ENCODE measurements around the gene ZCCHC4.

Gene ZCCHC4

DNA sequence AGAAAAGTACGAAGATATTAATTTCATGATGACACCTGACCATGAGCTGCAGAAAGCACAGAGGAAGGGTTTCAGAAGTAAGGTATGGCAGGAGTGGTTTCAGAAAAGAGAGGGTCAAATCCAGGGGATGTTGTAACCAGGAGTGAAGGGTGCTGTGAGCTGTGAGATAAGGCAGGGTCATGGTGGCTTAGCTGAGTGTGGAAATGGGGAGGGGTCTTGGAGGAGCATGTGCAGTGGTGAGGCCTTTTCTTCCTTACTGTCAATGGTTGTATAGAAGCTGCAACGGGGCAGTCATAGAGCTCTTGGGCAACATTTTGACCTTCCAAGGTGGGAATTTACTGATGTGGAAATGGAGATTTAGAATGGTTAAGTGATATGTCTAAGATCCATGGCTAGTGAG is 67.0 kb downstream of the ZCCHC4 start:
- no peak for DNase-seq

DNA sequence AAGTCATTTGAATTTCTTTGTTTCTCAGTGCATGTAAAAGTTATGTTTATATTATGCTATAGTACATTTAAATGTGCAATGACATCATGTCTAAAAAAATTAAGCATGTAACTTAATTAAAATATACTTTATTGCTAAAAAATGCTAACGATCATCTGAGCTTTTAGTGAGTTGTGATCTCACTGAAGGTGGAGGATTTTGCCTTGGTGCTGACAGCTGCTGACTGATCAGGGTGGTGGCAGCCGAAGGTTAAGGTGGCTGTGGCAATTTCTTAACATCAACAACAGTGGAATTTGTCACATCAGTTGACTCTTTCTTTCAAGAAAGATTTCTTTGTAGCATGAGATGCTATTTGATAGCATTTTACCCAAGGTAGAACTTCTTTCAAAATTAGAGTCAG is 71.1 kb downstream of the ZCCHC4 start:
- DNase-seq, result no peak

- DNase-seq, result no peak
Measured at GRCh38 chr4:25386926-25387325, 74.4 kb downstream of the ZCCHC4 start.

- no peak for DNase-seq
Measured at GRCh38 chr4:25397305-25397704, 84.7 kb downstream of the ZCCHC4 start.

DNA sequence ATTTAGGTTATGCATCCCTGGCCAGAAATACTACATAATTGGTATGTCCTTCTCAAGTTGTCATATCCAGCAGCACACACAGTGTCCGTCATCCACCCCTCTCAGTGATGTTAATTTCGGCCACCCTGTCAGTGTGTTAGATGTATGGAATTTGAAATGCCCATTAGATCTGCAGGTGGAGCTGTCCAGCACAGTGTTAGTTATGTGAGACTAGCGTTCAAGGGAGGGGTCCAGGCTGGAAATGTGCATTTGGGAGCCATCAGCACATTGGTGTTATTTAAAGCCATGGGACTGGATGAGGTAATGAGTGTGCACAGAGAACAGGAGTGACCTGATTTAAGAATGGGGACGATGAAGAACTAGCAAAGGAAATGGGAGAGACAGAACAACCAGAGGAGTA is 86.9 kb downstream of the ZCCHC4 start:
- no peak for DNase-seq

- DNase-seq, result no peak
Measured at GRCh38 chr4:25401066-25401465, 88.5 kb downstream of the ZCCHC4 start.

DNA sequence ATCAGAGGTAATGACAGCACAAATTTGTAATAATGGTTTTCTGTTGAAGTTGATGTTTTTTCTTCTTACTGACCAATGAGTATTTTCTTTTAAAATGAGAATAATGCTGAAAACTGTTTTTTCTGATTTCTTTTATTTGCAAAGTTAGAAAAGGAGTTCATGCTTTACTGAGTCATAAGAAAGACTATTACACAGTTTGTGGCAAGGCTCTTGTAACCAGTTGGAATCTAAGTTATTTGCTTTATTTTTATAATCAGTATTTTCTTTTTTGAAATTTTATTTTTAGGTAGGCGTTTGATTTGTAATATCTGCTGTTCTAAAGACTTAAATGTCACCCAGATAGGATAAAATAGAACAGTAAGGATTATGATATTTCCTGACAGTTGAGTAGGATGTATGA is 89.9 kb downstream of the ZCCHC4 start:
- DNase-seq, result no peak

GRCh38 chr4:25403699-25404098 is 91.1 kb downstream of the ZCCHC4 start:
- DNase-seq, result no peak

- DNase-seq, result no peak
Measured at GRCh38 chr4:25405453-25405852, 92.9 kb downstream of the ZCCHC4 start.

- DNase-seq, result no peak
Measured at GRCh38 chr4:25406081-25406692, 93.6 kb downstream of the ZCCHC4 start.

DNA sequence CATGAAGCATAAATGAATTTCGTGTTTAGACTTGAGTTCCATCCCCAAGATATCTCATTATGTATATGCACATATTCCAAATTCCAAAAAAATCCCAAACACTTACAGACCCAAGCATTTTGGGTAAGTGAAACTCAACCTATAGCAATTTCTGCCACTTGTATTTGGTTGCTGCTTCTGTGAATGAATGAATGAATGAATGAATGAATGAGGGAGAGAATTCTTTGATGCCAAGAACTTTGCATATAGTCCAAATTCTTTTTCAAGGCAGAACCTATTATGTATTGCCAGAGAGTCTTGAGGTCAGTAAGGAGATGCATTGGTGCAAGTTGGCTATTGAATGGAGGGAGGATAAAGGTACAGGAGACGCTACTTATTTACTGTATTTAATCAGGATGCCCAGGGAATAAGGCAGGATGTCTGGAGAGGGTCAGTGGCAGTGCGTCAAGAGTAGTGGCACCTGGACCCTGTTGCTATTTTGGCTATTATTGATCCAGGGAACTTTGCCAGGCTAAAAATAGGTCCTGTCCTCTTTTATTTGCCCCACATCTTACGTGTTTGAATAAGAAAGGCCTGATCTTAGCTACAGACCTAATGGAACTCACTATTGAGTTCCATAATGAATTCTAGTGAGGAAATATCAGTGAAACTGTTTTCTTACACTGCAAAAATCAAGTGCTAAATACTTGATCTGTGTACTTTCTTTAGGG is 98.4 kb downstream of the ZCCHC4 start:
- DNase-seq, result no peak

- DNase-seq, result no peak
Measured at GRCh38 chr4:25413261-25413660, 100.7 kb downstream of the ZCCHC4 start.

DNA sequence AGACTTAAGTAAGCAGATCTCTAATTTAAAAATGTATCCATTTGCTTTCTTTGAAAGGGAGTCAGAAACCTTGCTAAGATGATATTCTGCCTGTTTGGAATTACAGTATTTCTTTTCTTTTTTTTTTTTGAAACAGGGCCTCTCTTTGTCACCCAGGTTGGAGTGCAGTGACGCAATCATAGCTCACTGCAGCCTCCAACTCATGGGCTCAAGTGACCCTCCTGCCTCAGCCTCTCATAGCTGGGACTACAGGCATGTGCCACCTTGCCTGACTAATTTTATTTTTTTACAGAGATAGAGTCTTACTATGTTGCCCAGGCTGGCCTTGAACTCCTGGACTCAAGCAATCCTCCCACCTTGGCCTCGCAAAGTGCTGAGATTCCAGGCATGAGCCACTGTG is 104.4 kb downstream of the ZCCHC4 start:
- no peak for DNase-seq
